ENCODE data around the gene ADAMTS8.

- TF ChIP-seq CTCF (optimal IDR thresholded peaks at IDR 0.05 in 1 of 3, IDR thresholded peaks at IDR 0.05 in 1 of 3, conservative IDR thresholded peaks at IDR 0.05 in 1 of 3; ENCODE audit: extremely low read depth in 1 of 3, insufficient read depth in 2 of 3, low read length in 3 of 3): no peak
- no peak for TF ChIP-seq EZH2 (IDR thresholded peaks at IDR 0.05; ENCODE audit: low read length)
Observed at GRCh38 chr11:130379276-130379675, 49.1 kb downstream of the ADAMTS8 start.
